Erythroblast (primary cell): ENCODE results near the gene CBLC.

Experiments
- GATA1 ChIP-seq: IDR thresholded peaks from 2 replicates; pipeline ENCODE4 v1.6.1; 2011; ENCODE audit warnings: low read depth, mild to moderate bottlenecking, control low read depth, low read length, moderate library complexity
- POLR2A ChIP-seq: IDR thresholded peaks from 2 replicates; pipeline ENCODE4 v1.6.1; 2011; ENCODE audit warnings: mild to moderate bottlenecking, low read length

DNA sequence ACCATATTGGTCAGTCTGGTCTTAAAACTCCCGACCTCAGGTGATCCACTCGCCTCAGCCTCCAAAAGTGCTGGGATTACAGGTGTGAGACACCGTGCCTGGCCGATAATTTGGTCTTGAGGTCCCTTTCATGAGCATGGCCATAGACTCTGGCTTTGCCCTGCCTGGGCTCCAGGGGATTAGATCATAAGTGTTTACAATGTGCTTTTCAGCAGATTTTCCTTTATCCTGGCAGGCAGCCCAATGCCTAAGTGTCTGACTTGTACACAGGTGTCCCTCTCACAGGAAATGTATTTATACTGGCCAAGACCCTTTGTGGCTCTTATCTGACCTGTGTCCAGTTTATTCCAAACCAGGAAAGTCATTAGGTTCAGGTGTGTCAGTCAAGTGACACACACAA lies 47.1 kb downstream of the CBLC start:
- TF ChIP-seq GATA1 (no peak), POLR2A (no peak)
